HepG2 (cell line): Measurements from ENCODE around the gene PLCG1. TPM values are rescaled to one million over a fixed set of nuclear protein-coding genes. Genes with fewer than 3 reads are reported as not detected.

Experiments used
- CBX2 ChIP-seq, 2 experiments: fragments of 200-600 bp in 1 of 2; sonication (generic); formaldehyde crosslinking in 1 of 2; IDR thresholded peaks; 2 replicates each; pipeline versions ENCODE4 v1.7.0 to v1.8.1; 2018 to 2022; ENCODE audit warnings: low read depth in 2 of 2, low read length in 1 of 2, mild to moderate bottlenecking in 1 of 2, missing genetic modification reagents in 1 of 2
- DDIT3 ChIP-seq: sonication (generic); formaldehyde crosslinking; IDR thresholded peaks from 2 replicates; pipeline ENCODE4 v1.4.0; 2020; ENCODE audit warnings: mild to moderate bottlenecking, missing genetic modification reagents
- DNMT1 ChIP-seq: sonication (generic); formaldehyde crosslinking; IDR thresholded peaks from 2 replicates; pipeline ENCODE4 v1.5.1; 2020; ENCODE audit warnings: mild to moderate bottlenecking, missing genetic modification reagents
- EP300 ChIP-seq, 3 experiments: sonication (generic) in 1 of 3; formaldehyde crosslinking in 1 of 3; IDR thresholded peaks; 2 replicates each; pipeline versions ENCODE4 v1.5.1 to v1.6.1; 2011 to 2020; ENCODE audit warnings: low read depth in 2 of 3, low read length in 2 of 3, borderline replicate concordance in 1 of 3, improper control_type of control experiment in 1 of 3, mild to moderate bottlenecking in 1 of 3, missing genetic modification reagents in 1 of 3, moderate library complexity in 1 of 3
- FOXC1 ChIP-seq: sonication (generic); formaldehyde crosslinking; IDR thresholded peaks from 2 replicates; pipeline ENCODE4 v1.8.0; 2022; ENCODE audit warnings: mild to moderate bottlenecking, missing genetic modification reagents, borderline replicate concordance
- HMG20B ChIP-seq: conservative IDR thresholded peaks from 2 replicates; pipeline ENCODE4 v1.6.1; 2016; ENCODE audit warnings: missing genetic modification reagents, missing compliant biosample characterization
- IKZF5 ChIP-seq: IDR thresholded peaks from 2 replicates; pipeline ENCODE4 v1.6.1; 2018; ENCODE audit warnings: missing genetic modification reagents, mild to moderate bottlenecking, missing compliant biosample characterization
- IRF2 ChIP-seq: IDR thresholded peaks from 2 replicates; pipeline ENCODE4 v1.6.1; 2018; ENCODE audit warnings: missing genetic modification reagents, missing compliant biosample characterization
- KLF13 ChIP-seq: sonication (generic); formaldehyde crosslinking; IDR thresholded peaks from 2 replicates; pipeline ENCODE4 v1.4.0; 2020; ENCODE audit warnings: mild to moderate bottlenecking, missing genetic modification reagents
- MAF1 ChIP-seq: sonication (generic); formaldehyde crosslinking; IDR thresholded peaks from 2 replicates; pipeline ENCODE4 v1.5.0; 2020; ENCODE audit warnings: missing genetic modification reagents, borderline replicate concordance
- MIER3 ChIP-seq: IDR thresholded peaks from 2 replicates; pipeline ENCODE4 v1.6.1; 2016; ENCODE audit warnings: missing compliant biosample characterization, borderline replicate concordance
- NONO ChIP-seq, 2 experiments: fragments of 450-650 bp in 1 of 2; sonication (generic) in 1 of 2; formaldehyde crosslinking in 1 of 2; IDR thresholded peaks in 1 of 2; conservative IDR thresholded peaks in 1 of 2; 2 replicates each; pipeline versions ENCODE4 v1.6.1 to v1.8.0; 2017 to 2022; ENCODE audit warnings: mild to moderate bottlenecking in 1 of 2, missing genetic modification reagents in 1 of 2, moderate library complexity in 1 of 2
- NPAS2 ChIP-seq: sonication (generic); formaldehyde crosslinking; IDR thresholded peaks from 2 replicates; pipeline ENCODE4 v1.8.0; 2022; ENCODE audit warnings: mild to moderate bottlenecking, missing genetic modification reagents, borderline replicate concordance
- TAF15 ChIP-seq: fragments of 200-400 bp; formaldehyde crosslinking; IDR thresholded peaks from one replicate; pipeline ENCODE4 v1.6.1; 2018; ENCODE audit warnings: mild to moderate bottlenecking, low read depth, low read length; ENCODE audit not compliant: poor library complexity, severe bottlenecking
- ZFAT ChIP-seq: sonication (generic); formaldehyde crosslinking; conservative IDR thresholded peaks from 2 replicates; pipeline ENCODE4 v1.8.1; 2023; ENCODE audit warnings: missing genetic modification reagents, inconsistent platforms
- ZNF207 ChIP-seq: fragments of 450-650 bp; IDR thresholded peaks from 2 replicates; pipeline ENCODE4 v1.6.1; 2016; ENCODE audit warnings: antibody characterized with exemption, borderline replicate concordance
- ZNF274 ChIP-seq: sonication (generic); formaldehyde crosslinking; IDR thresholded peaks from 2 replicates; pipeline ENCODE4 v1.5.1; 2020; ENCODE audit warnings: mild to moderate bottlenecking, missing genetic modification reagents
- ZNF350 ChIP-seq: sonication (generic); formaldehyde crosslinking; IDR thresholded peaks from 2 replicates; pipeline ENCODE4 v1.4.0; 2020; ENCODE audit warnings: mild to moderate bottlenecking, low read depth, missing genetic modification reagents, borderline replicate concordance
- ZNF510 ChIP-seq: sonication (generic); formaldehyde crosslinking; IDR thresholded peaks from 2 replicates; pipeline ENCODE4 v1.4.0; 2020; ENCODE audit warnings: low read depth, mild to moderate bottlenecking, missing genetic modification reagents
- ZNF629 ChIP-seq: sonication (generic); formaldehyde crosslinking; conservative IDR thresholded peaks from 2 replicates; pipeline ENCODE4 v1.5.0; 2020; ENCODE audit warnings: missing genetic modification reagents
- ZNF737 ChIP-seq: sonication (generic); formaldehyde crosslinking; IDR thresholded peaks from 2 replicates; pipeline ENCODE4 v1.5.0; 2020; ENCODE audit warnings: missing genetic modification reagents, mild to moderate bottlenecking, borderline replicate concordance
- ZNF772 ChIP-seq: sonication (generic); formaldehyde crosslinking; IDR thresholded peaks from 2 replicates; pipeline ENCODE4 v1.5.0; 2020; ENCODE audit warnings: mild to moderate bottlenecking, missing genetic modification reagents
- ZZZ3 ChIP-seq: sonication (generic); formaldehyde crosslinking; IDR thresholded peaks from 2 replicates; pipeline ENCODE4 v1.4.0; 2020; ENCODE audit warnings: missing genetic modification reagents, mild to moderate bottlenecking, borderline replicate concordance
- polyA plus RNA-seq, 8 experiments: library from polyadenylated mRNA; depleted of rRNA in 3 of 8; stranded (reverse) in 7 of 8; unstranded in 1 of 8; fragments of >200 nt; fragmentation: Illumina TruSeq in 4 of 8; extraction: Trizol in 4 of 8; gene quantifications; 2 replicates each; pipeline versions ENCODE4 v1.2.1 to v1.2.3, GENCODE V29; 2011 to 2016; ENCODE audit warnings: low read depth in 4 of 8, missing spikeins in 1 of 8, mixed read lengths in 1 of 8; ENCODE audit not compliant: insufficient read depth in 1 of 8
- total RNA-seq, 5 experiments: library from RNA; depleted of rRNA; stranded (reverse); fragments of >200 nt; fragmentation: Illumina TruSeq; extraction: Trizol; gene quantifications; 2 replicates each; pipeline ENCODE4 v1.2.3, GENCODE V29; 2016; ENCODE audit warnings: low read depth in 1 of 5

The PLCG1 gene
- total and polyA plus RNA-seq, 2 of the 13 experiments (the other 11 are each of a cell fraction or from before 2014, with no cell fraction given), result 85.3 to 158 TPM

DNA sequence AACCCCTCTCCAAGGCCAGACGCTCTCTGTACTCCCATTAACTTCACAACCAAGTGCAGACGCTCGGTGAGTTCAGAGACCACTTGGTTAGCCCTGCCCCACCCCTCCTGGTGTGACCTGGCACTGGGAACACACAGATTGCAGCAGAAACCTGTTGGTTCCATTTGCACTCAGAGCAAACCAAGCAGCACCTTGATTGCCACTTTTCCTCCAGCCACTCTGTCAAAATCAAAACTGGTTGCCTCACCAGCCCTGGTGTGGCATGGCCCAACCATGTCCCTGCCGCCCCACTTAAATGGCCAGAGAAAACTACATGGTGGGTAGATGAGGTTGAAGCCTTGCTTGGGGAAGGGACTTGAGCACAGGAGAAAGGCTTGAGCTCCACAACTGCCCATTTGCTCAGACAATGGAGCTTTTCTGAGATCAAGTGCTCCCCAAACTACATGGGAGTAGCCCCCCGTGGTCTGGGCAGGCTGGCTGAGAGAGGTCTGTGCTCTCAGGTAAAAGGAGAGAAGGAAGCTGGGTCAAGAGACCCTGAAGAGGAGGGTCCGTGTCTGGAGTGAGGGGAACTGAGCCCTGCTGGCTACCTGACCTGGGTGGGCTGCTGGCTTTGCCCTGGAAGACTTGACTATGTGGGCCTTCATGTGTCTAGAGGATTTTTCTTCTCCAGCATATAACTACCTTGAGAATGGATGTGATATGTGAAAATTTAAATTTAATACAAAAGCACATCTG is 43.4 kb downstream of the PLCG1 start (continued):
- TF ChIP-seq MIER3 (no peak), EP300 (IDR thresholded peaks at IDR 0.05; ENCODE audit: low read depth in 2 of 2, low read length in 2 of 2) (0 out of 4 replicates have a peak, but pooled peaks of 1 of the 2 experiments have one; percentile 10), EP300 (CRISPR knock-in tag; IDR thresholded peaks at IDR 0.05; ENCODE audit: borderline replicate concordance) (no peak), ZNF629 (CRISPR knock-in tag) (no peak), IRF2 (CRISPR knock-in tag) (0 out of 2 replicates have a peak, but pooled peaks have one; percentile 35), CBX2 (IDR thresholded peaks at IDR 0.05; ENCODE audit: low read depth, low read length) (no peak), CBX2 (CRISPR knock-in tag; IDR thresholded peaks at IDR 0.05; ENCODE audit: low read depth) (no peak), NPAS2 (CRISPR knock-in tag) (no peak), KLF13 (CRISPR knock-in tag) (0 out of 2 replicates have a peak, but pooled peaks have one; percentile 51), ZNF207 (no peak), FOXC1 (CRISPR knock-in tag) (no peak), HMG20B (CRISPR knock-in tag) (no peak), IKZF5 (no peak), TAF15 (no peak), ZNF274 (CRISPR knock-in tag) (peak; percentile 39; the same call in 1 of the 2 replicates), MAF1 (CRISPR knock-in tag) (no peak), ZNF510 (CRISPR knock-in tag) (no peak), ZZZ3 (no peak), DNMT1 (CRISPR knock-in tag) (no peak), DDIT3 (no peak), NONO (IDR thresholded peaks at IDR 0.05) (no peak), NONO (CRISPR knock-in tag; conservative IDR thresholded peaks at IDR 0.05) (peak; percentile 23; the same call in 1 of the 2 replicates), ZNF737 (CRISPR knock-in tag) (no peak), ZNF772 (no peak), ZNF350 (no peak), ZFAT (CRISPR knock-in tag) (no peak)
- TF ChIP-seq, all 625 proteins: peak for 15
